ENCODE results near the gene MYPN.

MYPN gene

GRCh38 chr10:68095153-68095552, 14.1 kb upstream of the MYPN start:
- Histone ChIP-seq H3K36me3 (no peaks in the 10 kb centered on the region), H3K4me1 (no peaks in the 10 kb centered on the region), H3K9me3 (no peaks in the 10 kb centered on the region), H3K27me3 (no peaks in the 10 kb centered on the region), H3K4me3 (no peak overlapping the region), H3K27ac (no peak overlapping the region)
- DNase-seq, result no peak
- no peak for TF ChIP-seq CTCF (IDR thresholded peaks at IDR 0.05)
- intact Hi-C loops (cut with DNase I; ENCODE audit: low total_unique reads), result no loop called here

GRCh38 chr10:68096913-68097516, 12.3 kb upstream of the MYPN start:
- Histone ChIP-seq H3K4me3 (no peak overlapping the region), H3K36me3 (no peaks in the 10 kb centered on the region), H3K27me3 (no peaks in the 10 kb centered on the region), H3K4me1 (no peaks in the 10 kb centered on the region), H3K27ac (no peak overlapping the region), H3K9me3 (no peaks in the 10 kb centered on the region)
- intact Hi-C loops (cut with DNase I; ENCODE audit: low total_unique reads), result no loop called here
- no peak for TF ChIP-seq CTCF (IDR thresholded peaks at IDR 0.05)
- no peak for DNase-seq

GRCh38 chr10:68099736-68100135, 9.6 kb upstream of the MYPN start:
- TF ChIP-seq CTCF (IDR thresholded peaks at IDR 0.05), result no peak
- H3K27me3 ChIP-seq, result no peaks in the 10 kb centered on the region
- no peaks in the 10 kb centered on the region for H3K36me3 ChIP-seq
- no peak for DNase-seq
- intact Hi-C loops (cut with DNase I; ENCODE audit: low total_unique reads), result no loop called here
- H3K4me3 ChIP-seq, result no peak overlapping the region
- H3K27ac ChIP-seq, result no peak overlapping the region
- H3K4me1 ChIP-seq, result no peaks in the 10 kb centered on the region
- H3K9me3 ChIP-seq, result no peaks in the 10 kb centered on the region

- H3K27ac ChIP-seq, result no peak overlapping the region
- TF ChIP-seq CTCF (IDR thresholded peaks at IDR 0.05), result no peak
- no peaks in the 10 kb centered on the region for H3K9me3 ChIP-seq
- no peaks in the 10 kb centered on the region for H3K4me1 ChIP-seq
- H3K4me3 ChIP-seq, result no peak overlapping the region
- intact Hi-C loops (cut with DNase I; ENCODE audit: low total_unique reads), result no loop called here
- H3K36me3 ChIP-seq, result no peaks in the 10 kb centered on the region
- H3K27me3 ChIP-seq, result no peaks in the 10 kb centered on the region
- DNase-seq, result no peak
Observed at GRCh38 chr10:68101066-68101465, 8.2 kb upstream of the MYPN start.

- Histone ChIP-seq H3K4me3 (no peak overlapping the region), H3K9me3 (no peaks in the 10 kb centered on the region), H3K4me1 (no peaks in the 10 kb centered on the region), H3K36me3 (no peaks in the 10 kb centered on the region), H3K27me3 (no peaks in the 10 kb centered on the region), H3K27ac (no peak overlapping the region)
- DNase-seq, result no peak
- no peak for TF ChIP-seq CTCF (IDR thresholded peaks at IDR 0.05)
- intact Hi-C loops (cut with DNase I; ENCODE audit: low total_unique reads), result no loop called here
Observed at GRCh38 chr10:68103261-68103878, 5.9 kb upstream of the MYPN start.
